GM12874 (cell line): Measurements from ENCODE around the gene PTPRN2.

Source experiments
- TF ChIP-seq, protein P1 (sequence below): IDR thresholded peaks from 2 replicates; pipeline ENCODE4 v1.5.1; 2011; ENCODE audit warnings: low read depth, mild to moderate bottlenecking, control low read depth, low read length, moderate library complexity; ENCODE audit not compliant: insufficient read depth

PTPRN2 gene

DNA sequence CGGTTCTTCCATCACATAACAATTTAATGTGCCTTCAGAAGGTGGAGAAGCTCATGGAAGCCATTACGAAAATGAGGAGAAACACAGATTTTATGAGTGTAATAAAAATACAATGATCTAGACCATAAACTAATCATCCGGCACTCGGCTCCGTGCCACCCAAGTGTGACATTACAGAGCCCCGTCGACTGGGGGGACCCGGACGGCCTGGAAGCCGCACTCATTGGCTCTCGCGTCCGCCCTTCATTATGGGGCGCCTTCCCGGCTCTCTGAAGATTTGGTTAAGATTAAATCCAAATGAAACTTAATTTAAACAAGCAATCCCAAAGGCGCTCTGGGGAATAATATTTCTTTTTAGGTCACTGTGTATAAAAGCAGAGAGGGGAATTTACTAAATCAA is 1008.2 kb downstream of the PTPRN2 start:
- TF ChIP-seq, protein P1, sequence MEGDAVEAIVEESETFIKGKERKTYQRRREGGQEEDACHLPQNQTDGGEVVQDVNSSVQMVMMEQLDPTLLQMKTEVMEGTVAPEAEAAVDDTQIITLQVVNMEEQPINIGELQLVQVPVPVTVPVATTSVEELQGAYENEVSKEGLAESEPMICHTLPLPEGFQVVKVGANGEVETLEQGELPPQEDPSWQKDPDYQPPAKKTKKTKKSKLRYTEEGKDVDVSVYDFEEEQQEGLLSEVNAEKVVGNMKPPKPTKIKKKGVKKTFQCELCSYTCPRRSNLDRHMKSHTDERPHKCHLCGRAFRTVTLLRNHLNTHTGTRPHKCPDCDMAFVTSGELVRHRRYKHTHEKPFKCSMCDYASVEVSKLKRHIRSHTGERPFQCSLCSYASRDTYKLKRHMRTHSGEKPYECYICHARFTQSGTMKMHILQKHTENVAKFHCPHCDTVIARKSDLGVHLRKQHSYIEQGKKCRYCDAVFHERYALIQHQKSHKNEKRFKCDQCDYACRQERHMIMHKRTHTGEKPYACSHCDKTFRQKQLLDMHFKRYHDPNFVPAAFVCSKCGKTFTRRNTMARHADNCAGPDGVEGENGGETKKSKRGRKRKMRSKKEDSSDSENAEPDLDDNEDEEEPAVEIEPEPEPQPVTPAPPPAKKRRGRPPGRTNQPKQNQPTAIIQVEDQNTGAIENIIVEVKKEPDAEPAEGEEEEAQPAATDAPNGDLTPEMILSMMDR = no peak

DNA sequence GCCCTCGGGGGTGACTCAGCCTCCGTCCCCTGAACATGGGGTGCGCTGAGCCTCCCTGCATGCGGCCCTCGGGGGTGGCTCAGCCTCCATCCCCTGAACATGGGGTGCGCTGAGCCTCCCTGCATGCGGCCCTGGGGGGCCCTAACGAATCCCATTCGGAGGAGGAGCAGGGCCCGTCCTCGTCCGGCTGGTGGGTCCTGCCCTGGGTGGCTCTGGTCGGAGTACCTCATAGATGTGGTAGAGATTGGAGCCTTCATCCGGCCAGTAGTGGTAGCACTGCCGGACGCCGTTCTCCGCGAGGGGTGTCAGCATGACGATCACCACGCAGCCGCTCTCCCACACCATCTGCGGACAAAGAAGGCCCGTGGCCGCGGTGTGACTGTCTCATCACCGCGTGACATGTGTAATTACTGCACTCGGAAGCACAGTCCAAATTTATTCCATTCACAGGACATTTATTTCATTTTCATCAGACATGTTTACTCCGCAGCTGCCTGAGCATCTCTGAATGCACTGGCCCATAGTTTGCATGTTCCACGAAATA is 1009.8 kb downstream of the PTPRN2 start:
- TF ChIP-seq, protein P1 = no peak

DNA sequence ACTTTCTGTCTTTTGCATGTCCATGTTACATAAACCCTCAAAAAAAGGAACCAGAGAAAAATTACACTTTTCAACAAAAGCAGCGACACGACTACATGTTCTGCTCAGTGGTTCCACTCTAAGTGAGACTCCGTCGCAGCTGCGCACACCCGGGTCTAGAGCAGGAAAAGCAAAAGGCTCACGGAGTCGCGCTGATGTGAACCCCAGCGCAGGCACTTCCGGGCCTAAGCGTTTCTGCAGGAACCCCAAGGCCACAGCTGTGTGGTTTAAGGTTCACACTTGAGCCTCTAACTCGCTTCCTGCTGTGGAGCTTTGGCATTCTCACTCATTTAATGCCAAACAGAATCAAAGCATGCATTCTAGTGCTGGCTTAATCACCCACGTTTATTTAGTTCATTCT is 1010.6 kb downstream of the PTPRN2 start:
- TF ChIP-seq, protein P1 = no peak

DNA sequence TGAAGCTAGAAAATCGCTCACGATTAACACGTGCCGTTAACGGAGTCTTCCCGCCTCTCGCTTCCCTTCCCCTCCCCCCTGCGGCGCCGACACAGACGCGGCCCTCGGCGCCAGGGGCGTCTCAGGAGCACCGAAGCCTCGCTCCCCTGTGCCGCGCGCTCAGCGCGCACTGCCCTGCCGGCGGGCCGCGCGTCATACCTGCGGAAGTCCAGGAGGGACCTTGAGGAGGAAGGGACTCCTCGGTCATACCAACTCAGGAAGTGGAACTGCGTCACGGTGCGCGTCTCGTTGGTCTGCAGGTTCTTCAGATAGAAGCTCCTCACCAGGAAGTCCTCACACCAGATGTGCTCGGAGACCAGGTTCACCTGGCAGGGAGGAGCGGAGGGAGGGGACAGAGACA is 1011.2 kb downstream of the PTPRN2 start:
- TF ChIP-seq, protein P1 = no peak

DNA sequence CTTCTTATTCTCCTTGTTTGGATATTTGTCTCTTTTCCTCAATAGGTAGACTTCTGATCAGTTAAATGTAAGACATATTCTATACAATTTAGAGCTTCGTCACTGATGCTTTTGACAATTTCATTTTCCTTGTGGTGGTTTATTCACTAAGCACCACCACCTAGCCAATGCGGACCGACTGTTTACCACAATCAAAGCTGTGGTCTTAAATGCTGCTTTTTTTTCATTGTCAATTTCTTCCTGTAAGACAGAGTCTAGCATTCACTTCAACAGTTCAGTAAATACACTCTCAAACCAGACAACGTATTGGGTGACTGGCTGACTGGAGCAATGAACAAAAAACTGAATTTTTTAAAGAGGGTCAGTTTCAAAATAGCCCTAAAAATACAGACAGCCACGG is 1011.8 kb downstream of the PTPRN2 start:
- TF ChIP-seq, protein P1 = no peak

DNA sequence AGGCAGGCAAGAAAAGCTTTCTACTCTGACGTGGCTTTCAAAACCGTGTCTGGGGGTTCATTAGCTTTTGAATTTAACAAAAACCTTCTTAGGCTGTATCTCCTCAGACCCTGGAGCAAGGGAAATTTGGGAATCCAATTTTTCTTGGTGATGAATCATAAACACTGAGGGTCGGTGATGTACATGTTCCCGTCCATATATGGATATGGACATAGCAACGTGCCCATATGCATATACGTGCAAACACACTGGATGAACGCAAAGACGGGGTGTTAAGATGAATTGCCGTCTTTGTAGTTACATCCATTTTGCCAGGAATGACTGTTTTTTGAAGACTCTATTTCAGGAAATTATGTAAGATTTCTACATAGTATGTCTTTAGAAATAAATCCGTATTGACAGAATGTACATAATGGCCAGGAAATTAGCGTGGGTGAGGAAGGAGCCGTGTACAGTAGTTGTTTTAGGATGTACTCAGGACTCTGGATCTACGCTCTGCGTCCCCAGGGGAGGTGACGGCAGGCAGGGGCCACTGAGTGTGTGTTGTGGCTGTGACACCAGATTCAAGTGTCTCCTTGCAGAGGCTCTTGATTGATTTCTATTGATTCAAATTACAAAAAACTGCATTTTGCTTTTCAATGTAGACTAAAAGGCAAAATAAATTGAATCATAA is 1012.6 kb downstream of the PTPRN2 start:
- TF ChIP-seq, protein P1 = no peak

DNA sequence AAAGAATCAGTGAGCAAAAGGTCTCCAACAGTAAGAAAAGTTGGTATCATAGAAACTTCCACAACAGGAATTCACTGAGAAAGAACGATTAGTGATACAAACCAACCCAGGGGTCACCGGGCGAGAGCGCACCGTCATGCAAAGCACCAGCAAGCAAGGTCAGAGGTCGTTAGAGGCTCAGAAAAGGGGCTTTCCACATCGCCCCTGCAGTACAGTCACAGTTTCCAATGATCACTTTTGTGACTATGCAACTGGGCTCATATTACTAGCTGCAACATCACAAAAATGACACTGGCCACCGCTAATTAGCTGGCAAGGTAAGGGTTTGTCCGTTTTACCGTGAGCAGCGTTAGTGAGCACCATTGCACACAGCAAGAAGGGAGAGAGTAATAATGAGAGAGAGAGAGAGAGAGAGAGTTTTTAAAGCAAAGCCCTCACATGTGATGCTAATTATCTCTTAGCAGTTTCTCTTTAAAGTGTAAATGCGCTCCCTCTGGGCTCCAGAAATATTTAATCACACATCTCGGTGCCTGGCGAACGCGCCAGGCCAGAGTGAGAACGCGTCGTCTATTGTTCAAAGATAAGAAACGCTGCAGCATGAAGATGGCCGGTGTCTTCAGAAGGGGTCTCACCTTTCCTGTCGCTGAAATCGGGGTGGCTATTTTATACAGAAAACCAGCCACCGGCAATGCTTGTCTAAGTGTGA is 1013.4 kb downstream of the PTPRN2 start:
- TF ChIP-seq, protein P1 = no peak
